GM12892 (cell line): ENCODE data around the gene ANKS1B.

ENCODE experiments used
- POLR2A ChIP-seq: IDR thresholded peaks from 2 replicates; pipeline ENCODE4 v1.6.1; 2011; ENCODE audit warnings: low read depth, low read length, control low read depth
- POLR2AphosphoS5 ChIP-seq: IDR thresholded peaks from 2 replicates; pipeline ENCODE4 v1.6.1; 2011; ENCODE audit warnings: low read depth, low read length, control low read depth
- TAF1 ChIP-seq: IDR thresholded peaks from 2 replicates; pipeline ENCODE4 v1.6.1; 2011; ENCODE audit warnings: low read depth, mild to moderate bottlenecking, control low read depth, low read length, borderline replicate concordance

GRCh38 chr12:99553461-99553860 is 431.3 kb downstream of the ANKS1B start:
- TF ChIP-seq POLR2A (no peak), POLR2AphosphoS5 (no peak), TAF1 (no peak)
